GM19467 (cell line): ENCODE measurements around the gene DBI.
"Not testable (repeated sequence)": the region's sequence is repeated elsewhere in the genome, so short reads cannot be mapped to it uniquely, and the experiment has no call there.

Experiments used
- ATAC-seq: cut with Tn5 transposase; IDR thresholded peaks from one replicate; pipeline ENCODE4 v1.9.1; 2021; ENCODE audit warnings: mild to moderate bottlenecking, moderate library complexity; ENCODE audit not compliant: unreplicated experiment

Gene DBI

GRCh38 chr2:119393971-119394748 is 27.4 kb downstream of the DBI start:
- ATAC-seq = no peak

GRCh38 chr2:119397196-119397595 is 30.4 kb downstream of the DBI start:
- no peak for ATAC-seq

GRCh38 chr2:119402106-119402505 is 35.3 kb downstream of the DBI start:
- no peak for ATAC-seq

GRCh38 chr2:119402645-119403560 is 36.1 kb downstream of the DBI start:
- ATAC-seq = no peak

- not testable (repeated sequence) for ATAC-seq
Observed at GRCh38 chr2:119403618-119404017, 36.8 kb downstream of the DBI start.

GRCh38 chr2:119405151-119405550 is 38.4 kb downstream of the DBI start:
- no peak for ATAC-seq

- ATAC-seq = no peak
Observed at GRCh38 chr2:119407430-119408220, 40.8 kb downstream of the DBI start.

GRCh38 chr2:119408221-119408619 is 41.4 kb downstream of the DBI start:
- no peak for ATAC-seq

GRCh38 chr2:119409506-119409905 is 42.7 kb downstream of the DBI start:
- no peak for ATAC-seq

- no peak for ATAC-seq
Observed at GRCh38 chr2:119414894-119415293, 48.1 kb downstream of the DBI start.

GRCh38 chr2:119415630-119416029 is 48.9 kb downstream of the DBI start:
- ATAC-seq = no peak

- no peak for ATAC-seq
Observed at GRCh38 chr2:119416299-119416923, 49.6 kb downstream of the DBI start.

- no peak for ATAC-seq
Observed at GRCh38 chr2:119417908-119418307, 51.1 kb downstream of the DBI start.

GRCh38 chr2:119419065-119419464 is 52.3 kb downstream of the DBI start:
- ATAC-seq = no peak

GRCh38 chr2:119419803-119420508 is 53.2 kb downstream of the DBI start:
- no peak for ATAC-seq

GRCh38 chr2:119421304-119421703 is 54.5 kb downstream of the DBI start:
- ATAC-seq = no peak

- ATAC-seq = no peak
Observed at GRCh38 chr2:119421741-119422140, 55.0 kb downstream of the DBI start.
